Measurements from ENCODE around the gene TBC1D10A. TPM values are rescaled to one million over a fixed set of nuclear protein-coding genes. Genes with fewer than 3 reads are reported as not detected.

The TBC1D10A gene
- total RNA-seq, 1 experiment from 2014 or later, result 18.6 TPM

GRCh38 chr22:30251711-30252110 lies 75.0 kb downstream of the TBC1D10A start:
- ATAC-seq (no peak), DNase-seq (ENCODE audit: low read depth, low spot score) (no peak)
- Histone ChIP-seq H4K20me1 (ENCODE audit: insufficient read depth) (no peaks in the 10 kb centered on the region), H2AFZ (ENCODE audit: low read depth, low read length, poor library complexity, severe bottlenecking) (no peak overlapping the region), H3K27ac (ENCODE audit: low read depth, low read length) (peak overlapping the region; percentile 90), H3K4me1 (ENCODE audit: control insufficient read depth in 1 of 2, insufficient read depth in 2 of 2, low read length in 2 of 2) (peaks cover 80 to 100% of the 10 kb centered on the region in 2 experiments), H3K9me2 (ENCODE audit: insufficient read depth) (no peaks in the 10 kb centered on the region), H3K79me2 (ENCODE audit: insufficient read depth, low read length) (peaks cover 93% of the 10 kb centered on the region), H3K4me2 (ENCODE audit: low read length) (peak overlapping the region; percentile 96), H3K4me3 (replicated peaks in 1 of 2; ENCODE audit: low read depth in 1 of 2, low read length in 2 of 2) (peak overlapping the region in 1 of 2 experiments; percentile 21; a peak in 1 of 4 replicates), H3K9ac (ENCODE audit: low read length) (peak overlapping the region; percentile 84), H3K36me3 (ENCODE audit: control insufficient read depth in 1 of 2, insufficient read depth in 2 of 2, low read length in 2 of 2) (peaks cover 0 to 14% of the 10 kb centered on the region in 2 experiments; a peak in 1 of 4 replicates), H3K27me3 (ENCODE audit: insufficient read depth, low read length) (no peaks in the 10 kb centered on the region), H3K9me3 (ENCODE audit: control insufficient read depth in 1 of 2, insufficient read depth in 1 of 2, low read depth in 1 of 2, low read length in 2 of 2) (no peaks in the 10 kb centered on the region)
- CTCF ChIA-PET, result interaction anchor here (1.6 to 2.4 kb wide), 3 partner anchors 11 to 144 kb away, joined by 5 to 9 read pairs (median 8); no protein-coding TSS in a partner anchor
- RAD21 ChIA-PET (ENCODE audit: low non-redundant PET in 1 of 2, low total read pairs in 2 of 2, uncharacterized antibody in 2 of 2, unreplicated experiment in 2 of 2), result interaction anchor here (0.6 to 1.8 kb wide), 6 partner anchors 16 to 175 kb away, joined by 3 to 8 read pairs (median 4); no protein-coding TSS in a partner anchor
- intact Hi-C loops (cut with micrococcal nuclease), result loop anchor here (5.0 kb wide), 1 partner anchor 54 kb away; no protein-coding TSS in a partner anchor
- TF ChIP-seq ZNF274 (IDR thresholded peaks at IDR 0.05; ENCODE audit: low read depth, low read length) (no peak), SIN3A (IDR thresholded peaks at IDR 0.05; ENCODE audit: low read depth) (no peak), EZH2 (IDR thresholded peaks at IDR 0.05) (no peak), CTCF (IDR thresholded peaks at IDR 0.05 in 2 of 3, conservative IDR thresholded peaks at IDR 0.05 in 1 of 3; ENCODE audit: borderline replicate concordance in 1 of 3, insufficient read depth in 1 of 3, low read depth in 2 of 3, low read length in 2 of 3) (no peak), POLR2A (IDR thresholded peaks at IDR 0.05; ENCODE audit: borderline replicate concordance, extremely low read depth, insufficient read depth, insufficient read length) (no peak), EZH2phosphoT487 (IDR thresholded peaks at IDR 0.05; ENCODE audit: borderline replicate concordance) (no peak), ZFX (IDR thresholded peaks at IDR 0.05) (no peak), ATF3 (IDR thresholded peaks at IDR 0.05) (no peak), FOSL1 (IDR thresholded peaks at IDR 0.05; ENCODE audit: low read depth) (no peak), RAD21 (IDR thresholded peaks at IDR 0.05; ENCODE audit: low read depth) (no peak), EGR1 (IDR thresholded peaks at IDR 0.05; ENCODE audit: low read depth) (no peak), SP1 (IDR thresholded peaks at IDR 0.05; ENCODE audit: low read depth) (no peak)
- TF ChIP-seq, protein P1, sequence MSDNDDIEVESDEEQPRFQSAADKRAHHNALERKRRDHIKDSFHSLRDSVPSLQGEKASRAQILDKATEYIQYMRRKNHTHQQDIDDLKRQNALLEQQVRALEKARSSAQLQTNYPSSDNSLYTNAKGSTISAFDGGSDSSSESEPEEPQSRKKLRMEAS (IDR thresholded peaks at IDR 0.05), result no peak
- no TSS peak for BruUV-seq (replicated peaks)
- POLR2A ChIA-PET, result interaction anchor here (0.6 to 2.6 kb wide), 9 partner anchors 11 to 70 kb away, joined by 3 to 22 read pairs (median 5); no protein-coding TSS in a partner anchor

All from HCT116 (cell line).